ENCODE data around the gene ZDHHC17.

The ZDHHC17 gene

GRCh38 chr12:76763746-76764675 is at the start of gene ZDHHC17:
Gene ZDHHC17, plus strand, starts transcription at chr12:76764115. Its CDS starts 122 bp downstream, at chr12:76764237.
- H3K4me1 ChIP-seq = peaks cover 0 to 33% (median 9%) of the 10 kb centered on the region in 4 donors
- peak within 1 kb of the TSS; percentile 94 to 95 for H3K27ac ChIP-seq
- TF ChIP-seq, protein P1, sequence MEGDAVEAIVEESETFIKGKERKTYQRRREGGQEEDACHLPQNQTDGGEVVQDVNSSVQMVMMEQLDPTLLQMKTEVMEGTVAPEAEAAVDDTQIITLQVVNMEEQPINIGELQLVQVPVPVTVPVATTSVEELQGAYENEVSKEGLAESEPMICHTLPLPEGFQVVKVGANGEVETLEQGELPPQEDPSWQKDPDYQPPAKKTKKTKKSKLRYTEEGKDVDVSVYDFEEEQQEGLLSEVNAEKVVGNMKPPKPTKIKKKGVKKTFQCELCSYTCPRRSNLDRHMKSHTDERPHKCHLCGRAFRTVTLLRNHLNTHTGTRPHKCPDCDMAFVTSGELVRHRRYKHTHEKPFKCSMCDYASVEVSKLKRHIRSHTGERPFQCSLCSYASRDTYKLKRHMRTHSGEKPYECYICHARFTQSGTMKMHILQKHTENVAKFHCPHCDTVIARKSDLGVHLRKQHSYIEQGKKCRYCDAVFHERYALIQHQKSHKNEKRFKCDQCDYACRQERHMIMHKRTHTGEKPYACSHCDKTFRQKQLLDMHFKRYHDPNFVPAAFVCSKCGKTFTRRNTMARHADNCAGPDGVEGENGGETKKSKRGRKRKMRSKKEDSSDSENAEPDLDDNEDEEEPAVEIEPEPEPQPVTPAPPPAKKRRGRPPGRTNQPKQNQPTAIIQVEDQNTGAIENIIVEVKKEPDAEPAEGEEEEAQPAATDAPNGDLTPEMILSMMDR (IDR thresholded peaks at IDR 0.05) = no peak
- no peaks in the 10 kb centered on the region for H3K9me3 ChIP-seq
- no peaks in the 10 kb centered on the region for H3K27me3 ChIP-seq
- H3K36me3 ChIP-seq = no peaks in the 10 kb centered on the region
- peak within 1 kb of the TSS; percentile 69 to 74 for H3K4me3 ChIP-seq
- intact Hi-C loops (cut with DNase I; ENCODE audit: low total_unique reads) = loop anchor here (5.0 kb wide), 1 partner anchor 113 kb away; the partner anchor contains the start of gene CSRP2
- DNase-seq = peak; percentile 90 to 95

DNA sequence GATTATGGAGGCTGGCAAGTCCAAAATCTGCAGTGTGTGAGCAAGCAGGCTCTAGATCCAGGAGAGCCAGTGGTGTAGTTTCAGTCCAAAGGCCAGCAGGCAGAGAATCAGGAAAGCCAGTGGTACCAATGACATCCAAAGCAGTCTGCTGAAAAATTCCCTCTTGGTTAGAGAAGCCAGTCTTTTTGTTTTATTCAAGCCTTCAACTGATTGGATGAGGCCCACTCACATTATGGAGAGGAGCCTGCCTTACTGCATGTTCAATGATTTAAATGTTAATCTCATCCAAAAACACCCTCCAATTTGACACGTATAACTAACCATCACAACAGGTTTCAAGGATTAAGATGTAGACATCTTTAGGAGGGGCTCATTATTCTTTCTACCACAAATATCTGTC is 49.5 kb upstream of the ZDHHC17 start:
- no peaks in the 10 kb centered on the region for H3K4me1 ChIP-seq
- DNase-seq = no peak
- TF ChIP-seq, protein P1 (IDR thresholded peaks at IDR 0.05) = no peak
- H3K9me3 ChIP-seq = no peaks in the 10 kb centered on the region
- no peaks in the 10 kb centered on the region for H3K36me3 ChIP-seq
- intact Hi-C loops (cut with DNase I; ENCODE audit: low total_unique reads) = no loop called here
- no peaks in the 10 kb centered on the region for H3K27me3 ChIP-seq
- H3K4me3 ChIP-seq = no peak overlapping the region
- H3K27ac ChIP-seq = no peak overlapping the region

DNA sequence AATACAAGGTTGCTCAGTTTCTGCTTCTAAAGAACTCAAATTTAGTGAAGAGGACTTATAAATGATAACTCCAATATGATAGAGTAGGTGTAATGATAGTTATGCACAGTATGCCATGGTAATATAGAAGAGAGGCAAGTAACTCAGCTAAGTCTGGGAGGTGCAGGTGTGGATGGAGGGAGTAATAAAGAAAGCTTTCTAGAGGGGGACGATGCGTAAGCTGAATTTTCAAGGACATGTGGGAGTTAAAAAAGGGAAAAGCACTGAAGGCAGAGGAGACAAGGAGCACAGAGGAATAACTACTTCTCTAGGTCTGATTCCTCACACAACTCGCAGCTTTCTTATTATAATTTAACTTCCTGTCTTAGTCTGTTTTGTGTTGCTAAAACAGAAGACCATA is 49.1 kb upstream of the ZDHHC17 start:
- H3K27ac ChIP-seq = no peak overlapping the region
- no peak overlapping the region for H3K4me3 ChIP-seq
- no peaks in the 10 kb centered on the region for H3K36me3 ChIP-seq
- TF ChIP-seq, protein P1 (IDR thresholded peaks at IDR 0.05) = no peak
- H3K27me3 ChIP-seq = no peaks in the 10 kb centered on the region
- intact Hi-C loops (cut with DNase I; ENCODE audit: low total_unique reads) = no loop called here
- H3K4me1 ChIP-seq = no peaks in the 10 kb centered on the region
- no peak for DNase-seq
- H3K9me3 ChIP-seq = no peaks in the 10 kb centered on the region

GRCh38 chr12:76715332-76715731 is 48.6 kb upstream of the ZDHHC17 start:
- TF ChIP-seq, protein P1 (IDR thresholded peaks at IDR 0.05) = no peak
- no peak overlapping the region for H3K4me3 ChIP-seq
- H3K36me3 ChIP-seq = no peaks in the 10 kb centered on the region
- no peaks in the 10 kb centered on the region for H3K9me3 ChIP-seq
- no peaks in the 10 kb centered on the region for H3K27me3 ChIP-seq
- H3K4me1 ChIP-seq = no peaks in the 10 kb centered on the region
- no peak for DNase-seq
- H3K27ac ChIP-seq = no peak overlapping the region
- intact Hi-C loops (cut with DNase I; ENCODE audit: low total_unique reads) = no loop called here

GRCh38 chr12:76717314-76717713 is 46.6 kb upstream of the ZDHHC17 start:
- no peak for DNase-seq
- Histone ChIP-seq H3K4me3 (no peak overlapping the region), H3K27ac (no peak overlapping the region), H3K9me3 (no peaks in the 10 kb centered on the region), H3K27me3 (no peaks in the 10 kb centered on the region), H3K36me3 (no peaks in the 10 kb centered on the region), H3K4me1 (no peaks in the 10 kb centered on the region)
- intact Hi-C loops (cut with DNase I; ENCODE audit: low total_unique reads) = no loop called here
- TF ChIP-seq, protein P1 (IDR thresholded peaks at IDR 0.05) = no peak

Measured in tibial artery (tissue), 4 donors.